GM23338 (cell line): ENCODE data around the gene CDH18. TPM values are rescaled to one million over a fixed set of nuclear protein-coding genes. Genes with fewer than 3 reads are reported as not detected.

Source experiments
- ATAC-seq: fragments of 200-7000 bp; cut with Tn5 transposase; 3 replicates; pipeline ENCODE4 v1.9.1; 2020
- DNase-seq: peaks from one replicate; pipeline ENCODE4 v3.0.0-alpha.2; 2015; ENCODE audit warnings: low spot score
- H2AFZ ChIP-seq: fragments of 200-600 bp; sonication (generic); 2 replicates; pipeline ENCODE4 v1.8.0; 2016; ENCODE audit warnings: antibody characterized with exemption, mild to moderate bottlenecking, moderate library complexity
- H3F3A ChIP-seq: fragments of 200-600 bp; sonication (generic); replicated peaks from 2 replicates; pipeline ENCODE4 v1.8.0; 2017; ENCODE audit warnings: antibody characterized with exemption, mixed run types, low read depth
- H3K27ac ChIP-seq: fragments of 200-600 bp; sonication (generic); 2 replicates; pipeline ENCODE4 v1.6.1; 2016; ENCODE audit warnings: low read depth
- H3K27me3 ChIP-seq: fragments of 200-600 bp; sonication (generic); 2 replicates; pipeline ENCODE4 v1.8.0; 2016; ENCODE audit warnings: mild to moderate bottlenecking, mixed run types, moderate library complexity; ENCODE audit not compliant: insufficient read depth
- H3K36me3 ChIP-seq: fragments of 200-600 bp; sonication (generic); 2 replicates; pipeline ENCODE4 v1.8.0; 2016; ENCODE audit warnings: mild to moderate bottlenecking; ENCODE audit not compliant: insufficient read depth
- H3K4me1 ChIP-seq: fragments of 200-600 bp; sonication (generic); 2 replicates; pipeline ENCODE4 v1.8.0; 2016; ENCODE audit warnings: mild to moderate bottlenecking, moderate library complexity; ENCODE audit not compliant: insufficient read depth
- H3K4me2 ChIP-seq: fragments of 200-600 bp; sonication (generic); 2 replicates; pipeline ENCODE4 v1.7.1; 2017; ENCODE audit warnings: mixed run types
- H3K4me3 ChIP-seq: fragments of 200-600 bp; sonication (generic); 2 replicates; pipeline ENCODE4 v1.6.1; 2016; ENCODE audit warnings: mixed run types
- H3K79me2 ChIP-seq: fragments of 200-600 bp; sonication (generic); replicated peaks from 2 replicates; pipeline ENCODE4 v1.8.0; 2017; ENCODE audit warnings: mild to moderate bottlenecking; ENCODE audit not compliant: insufficient read depth
- H3K9me2 ChIP-seq: fragments of 200-600 bp; sonication (generic); 2 replicates; pipeline ENCODE4 v1.8.0; 2017; ENCODE audit not compliant: insufficient read depth
- H4K20me1 ChIP-seq: fragments of 200-600 bp; sonication (generic); replicated peaks from 2 replicates; pipeline ENCODE4 v1.8.0; 2017; ENCODE audit warnings: mild to moderate bottlenecking; ENCODE audit not compliant: insufficient read depth
- H3K27ac Mint-ChIP-seq: 2 replicates; pipeline ENCODE4 v1.8.0; 2020; ENCODE audit warnings: inconsistent platforms, mild to moderate bottlenecking, moderate library complexity, mixed read lengths
- H3K27me3 Mint-ChIP-seq: 3 replicates; pipeline ENCODE4 v1.8.0; 2022; ENCODE audit warnings: low read depth, mild to moderate bottlenecking, moderate library complexity, mixed read lengths, inconsistent platforms; ENCODE audit not compliant: insufficient read depth, poor library complexity
- H3K36me3 Mint-ChIP-seq: 3 replicates; pipeline ENCODE4 v1.8.0; 2021; ENCODE audit warnings: low read depth, mild to moderate bottlenecking, inconsistent platforms, moderate library complexity, mixed read lengths
- H3K4me1 Mint-ChIP-seq: 3 replicates; pipeline ENCODE4 v1.8.0; 2020; ENCODE audit warnings: mild to moderate bottlenecking, inconsistent platforms, mixed read lengths
- H3K4me3 Mint-ChIP-seq: 3 replicates; pipeline ENCODE4 v1.8.0; 2021; ENCODE audit warnings: moderate library complexity, mild to moderate bottlenecking, inconsistent platforms, mixed read lengths
- H3K9me3 Mint-ChIP-seq: 3 replicates; pipeline ENCODE4 v1.8.0; 2020; ENCODE audit warnings: moderate library complexity, mild to moderate bottlenecking, inconsistent platforms, mixed read lengths
- CREB1 ChIP-seq: fragments of 250-450 bp; sonication (Bioruptor Pico); IDR thresholded peaks from 2 replicates; pipeline ENCODE4 v1.5.0; 2020; ENCODE audit warnings: low read depth, mild to moderate bottlenecking, moderate library complexity
- CTCF ChIP-seq, 2 experiments: fragments of 200-600 bp in 1 of 2; sonication (generic) in 1 of 2; conservative IDR thresholded peaks; 2 replicates each; pipeline versions ENCODE4 v1.5.1 to v1.6.1; 2016 to 2017; ENCODE audit warnings: antibody characterized with exemption in 2 of 2, low read depth in 2 of 2, mild to moderate bottlenecking in 2 of 2, moderate library complexity in 1 of 2
- ETS1 ChIP-seq: IDR thresholded peaks from 2 replicates; pipeline ENCODE4 v1.6.1; 2016; ENCODE audit warnings: antibody characterized with exemption
- EZH2 ChIP-seq: fragments of 200-600 bp; sonication (generic); IDR thresholded peaks from one replicate; pipeline ENCODE4 v1.8.0; 2017; ENCODE audit warnings: antibody characterized with exemption, mild to moderate bottlenecking, low read depth; ENCODE audit not compliant: unreplicated experiment
- EZH2phosphoT487 ChIP-seq: fragments of 200-600 bp; sonication (generic); IDR thresholded peaks from one replicate; pipeline ENCODE4 v1.8.1; 2018; ENCODE audit warnings: antibody characterized with exemption; ENCODE audit not compliant: unreplicated experiment
- JUNB ChIP-seq: IDR thresholded peaks from one replicate; pipeline ENCODE4 v1.6.1; 2016; ENCODE audit warnings: antibody characterized with exemption; ENCODE audit not compliant: unreplicated experiment
- NANOG ChIP-seq: IDR thresholded peaks from 2 replicates; pipeline ENCODE4 v1.6.1; 2016; ENCODE audit warnings: antibody characterized with exemption, borderline replicate concordance
- POLR2AphosphoS5 ChIP-seq: IDR thresholded peaks from 2 replicates; pipeline ENCODE4 v1.6.1; 2016; ENCODE audit warnings: antibody characterized with exemption, low read depth
- REST ChIP-seq: IDR thresholded peaks from one replicate; pipeline ENCODE4 v1.6.1; 2018; ENCODE audit warnings: antibody characterized with exemption; ENCODE audit not compliant: unreplicated experiment
- STAT1 ChIP-seq: IDR thresholded peaks from one replicate; pipeline ENCODE4 v1.6.1; 2016; ENCODE audit warnings: antibody characterized with exemption; ENCODE audit not compliant: unreplicated experiment
- ZNF114 ChIP-seq: fragments of 250-450 bp; sonication (Bioruptor Pico); IDR thresholded peaks from 2 replicates; pipeline ENCODE4 v1.5.0; 2020; ENCODE audit warnings: mild to moderate bottlenecking, moderate library complexity
- ZNF331 ChIP-seq: fragments of 250-450 bp; sonication (Bioruptor Pico); IDR thresholded peaks from 2 replicates; pipeline ENCODE4 v1.5.0; 2020; ENCODE audit warnings: low read depth, mild to moderate bottlenecking, moderate library complexity
- ZNF462 ChIP-seq: fragments of 250-450 bp; sonication (Bioruptor Pico); IDR thresholded peaks from 2 replicates; pipeline ENCODE4 v1.5.0; 2020; ENCODE audit warnings: mild to moderate bottlenecking, moderate library complexity
- polyA plus RNA-seq: library from polyadenylated mRNA; unstranded; fragments of >200 nt; fragmentation: Nextera tagmentation; extraction: Ambion mirVana; gene quantifications from 2 replicates; pipeline ENCODE4 v1.2.1, GENCODE V29; 2016
- total RNA-seq: library from RNA; depleted of rRNA; stranded (reverse); fragments of >200 nt; shearing (Covaris generic); gene quantifications from 2 replicates; pipeline ENCODE4 v1.2.3, GENCODE V29; 2014

Gene CDH18
- total and polyA plus RNA-seq, 2 experiments from 2014 or later = 1.3 TPM; not detected in 1

GRCh38 chr5:19927919-19928318, 60.1 kb downstream of the CDH18 start:
- H3K36me3 Mint-ChIP-seq = no peaks in the 10 kb centered on the region
- no peak overlapping the region for H2AFZ ChIP-seq
- no peak overlapping the region for H3K4me3 ChIP-seq
- ATAC-seq = peak; percentile 98
- H3K27ac Mint-ChIP-seq = no peak overlapping the region
- H3K27ac ChIP-seq = no peak overlapping the region
- H3K9me3 Mint-ChIP-seq = no peaks in the 10 kb centered on the region
- no peaks in the 10 kb centered on the region for H3K79me2 ChIP-seq
- DNase-seq = peak; percentile 84
- peaks cover 38% of the 10 kb centered on the region for H3K4me1 Mint-ChIP-seq
- no peaks in the 10 kb centered on the region for H3F3A ChIP-seq
- no peaks in the 10 kb centered on the region for H3K27me3 Mint-ChIP-seq
- H3K4me1 ChIP-seq = peaks cover 32% of the 10 kb centered on the region
- no peaks in the 10 kb centered on the region for H3K9me2 ChIP-seq
- no peak for TF ChIP-seq CTCF (conservative IDR thresholded peaks at IDR 0.05; ENCODE audit: low read depth in 2 of 2)
- TF ChIP-seq ZNF331 (CRISPR knock-in tag) = no peak
- no peak for TF ChIP-seq REST
- no peak for TF ChIP-seq STAT1
- peak; percentile 80 for TF ChIP-seq NANOG
- no peak for TF ChIP-seq ZNF114 (CRISPR knock-in tag)
- no peak for TF ChIP-seq POLR2AphosphoS5
- TF ChIP-seq CREB1 (CRISPR knock-in tag) = no peak
- no peak for TF ChIP-seq JUNB
- no peak for TF ChIP-seq EZH2phosphoT487
- 0 out of 2 replicates have a peak, but pooled peaks have one; percentile 15 for TF ChIP-seq ZNF462 (CRISPR knock-in tag)
- TF ChIP-seq ETS1 = no peak
- no peak for TF ChIP-seq EZH2
- peak overlapping the region; percentile 29 for H3K4me3 Mint-ChIP-seq
- H3K36me3 ChIP-seq = no peaks in the 10 kb centered on the region
- peak overlapping the region; percentile 33 for H3K4me2 ChIP-seq
- H3K27me3 ChIP-seq = no peaks in the 10 kb centered on the region
- no peaks in the 10 kb centered on the region for H4K20me1 ChIP-seq
